Liver (tissue), 9 donors: ENCODE data around the gene CSNK2A2. TPM values are rescaled to one million over a fixed set of nuclear protein-coding genes. Genes with fewer than 3 reads are reported as not detected.

Experiments
- DNase-seq: peaks from one replicate; pipeline ENCODE4 v3.0.0-alpha.2; 2017; ENCODE audit warnings: low spot score
- H3K27ac ChIP-seq, 2 donors: one replicate each; pipeline ENCODE4 v1.7.0; 2013; ENCODE audit warnings: inconsistent platforms in 2 of 2, low read length in 2 of 2, control low read depth in 1 of 2, low read depth in 1 of 2, mild to moderate bottlenecking in 1 of 2
- H3K27me3 ChIP-seq, 4 donors: one replicate each; pipeline versions ENCODE4 v1.6.1 to v1.7.0; 2013; ENCODE audit warnings: low read length in 3 of 4, inconsistent platforms in 1 of 4, mild to moderate bottlenecking in 1 of 4, moderate library complexity in 1 of 4; ENCODE audit not compliant: control insufficient read depth in 4 of 4, insufficient read depth in 4 of 4
- H3K36me3 ChIP-seq, 4 donors: one replicate each; pipeline versions ENCODE4 v1.6.1 to v1.7.0; 2013; ENCODE audit warnings: low read length in 3 of 4, mild to moderate bottlenecking in 3 of 4, low read depth in 1 of 4, moderate library complexity in 1 of 4; ENCODE audit not compliant: control insufficient read depth in 4 of 4, insufficient read depth in 3 of 4
- H3K4me1 ChIP-seq, 4 donors: one replicate each; pipeline versions ENCODE4 v1.6.1 to v1.7.0; 2013; ENCODE audit warnings: low read length in 3 of 4, mild to moderate bottlenecking in 3 of 4, moderate library complexity in 1 of 4; ENCODE audit not compliant: control insufficient read depth in 4 of 4, insufficient read depth in 4 of 4
- H3K4me3 ChIP-seq, 3 donors: one replicate each; pipeline versions ENCODE4 v1.6.1 to v1.7.0; 2013; ENCODE audit warnings: low read length in 3 of 3, control low read depth in 1 of 3, low read depth in 1 of 3, mild to moderate bottlenecking in 1 of 3
- H3K9ac ChIP-seq, 2 donors: one replicate each; pipeline ENCODE4 v1.7.0; 2013; ENCODE audit warnings: low read length in 2 of 2, mild to moderate bottlenecking in 2 of 2, moderate library complexity in 2 of 2, control low read depth in 1 of 2, low read depth in 1 of 2
- H3K9me3 ChIP-seq, 4 donors: one replicate each; pipeline versions ENCODE4 v1.6.1 to v1.7.0; 2013; ENCODE audit warnings: low read length in 3 of 4; ENCODE audit not compliant: control insufficient read depth in 4 of 4
- EGR1 ChIP-seq, 2 donors: IDR thresholded peaks; 2 replicates each; pipeline ENCODE4 v1.6.1; 2016 to 2018; ENCODE audit warnings: antibody characterized with exemption in 2 of 2, low read depth in 2 of 2
- FOXA2 ChIP-seq: IDR thresholded peaks from 2 replicates; pipeline ENCODE4 v1.6.1; 2016; ENCODE audit warnings: antibody characterized with exemption
- GABPA ChIP-seq, 2 donors: IDR thresholded peaks in 1 of 2; conservative IDR thresholded peaks in 1 of 2; 2 replicates each; pipeline ENCODE4 v1.6.1; 2016; ENCODE audit warnings: antibody characterized with exemption in 2 of 2, mild to moderate bottlenecking in 1 of 2, moderate library complexity in 1 of 2
- HNF4A ChIP-seq, 2 donors: conservative IDR thresholded peaks; 2 replicates each; pipeline ENCODE4 v1.6.1; 2016; ENCODE audit warnings: antibody characterized with exemption in 2 of 2, mild to moderate bottlenecking in 2 of 2
- HNF4G ChIP-seq: IDR thresholded peaks from 2 replicates; pipeline ENCODE4 v1.6.1; 2016; ENCODE audit warnings: antibody characterized with exemption
- RAD21 ChIP-seq, 2 donors: IDR thresholded peaks; 2 replicates each; pipeline ENCODE4 v1.6.1; 2016; ENCODE audit warnings: antibody characterized with exemption in 2 of 2, mild to moderate bottlenecking in 2 of 2
- SP1 ChIP-seq: IDR thresholded peaks from 2 replicates; pipeline ENCODE4 v1.6.1; 2018; ENCODE audit warnings: antibody characterized with exemption, mild to moderate bottlenecking
- TAF1 ChIP-seq: conservative IDR thresholded peaks from 2 replicates; pipeline ENCODE4 v1.6.1; 2016; ENCODE audit warnings: antibody characterized with exemption, mild to moderate bottlenecking
- YY1 ChIP-seq: IDR thresholded peaks from 2 replicates; pipeline ENCODE4 v1.6.1; 2016; ENCODE audit warnings: antibody characterized with exemption, mild to moderate bottlenecking
- WGBS: extraction: QIAGEN DNeasy Blood & Tissue Kit; methylation state at CpG from one replicate; pipeline ENCODE4 v1.1.7; 2013; 5-methylcytosine and 5-hydroxymethylcytosine counted together
- polyA plus RNA-seq, 2 donors: library from polyadenylated mRNA; stranded (reverse) in 1 of 2; unstranded in 1 of 2; fragments of 200-250 nt in 1 of 2; fragments of >200 nt in 1 of 2; fragmentation: Nextera tagmentation in 1 of 2; extraction: Ambion mirVana in 1 of 2; gene quantifications; one replicate each; pipeline versions ENCODE4 v1.2.1 to v1.2.3, GENCODE V29; 2013 to 2015
- total RNA-seq, 2 donors: library from RNA; depleted of rRNA; stranded (reverse); fragments of >200 nt; gene quantifications; one replicate each; pipeline ENCODE4 v1.2.3, GENCODE V29; 2014
- TF ChIP-seq, protein P1 (sequence below): IDR thresholded peaks from 2 replicates; pipeline ENCODE4 v1.6.1; 2016; ENCODE audit warnings: antibody characterized with exemption
- TF ChIP-seq, protein P2 (sequence below): IDR thresholded peaks from 2 replicates; pipeline ENCODE4 v1.6.1; 2016; ENCODE audit warnings: antibody characterized with exemption
- TF ChIP-seq, protein P3 (sequence below): IDR thresholded peaks from 2 replicates; pipeline ENCODE4 v1.6.1; 2016; ENCODE audit warnings: antibody characterized with exemption, mild to moderate bottlenecking
- donor health status: healthy.
- donor health status: healthy.
- donor health status: healthy.
- donor health status: healthy.
- donor health status: healthy.

CSNK2A2 gene
- total and polyA plus RNA-seq, 4 donors = 9.4 to 21.0 (median 14.7) TPM

DNA sequence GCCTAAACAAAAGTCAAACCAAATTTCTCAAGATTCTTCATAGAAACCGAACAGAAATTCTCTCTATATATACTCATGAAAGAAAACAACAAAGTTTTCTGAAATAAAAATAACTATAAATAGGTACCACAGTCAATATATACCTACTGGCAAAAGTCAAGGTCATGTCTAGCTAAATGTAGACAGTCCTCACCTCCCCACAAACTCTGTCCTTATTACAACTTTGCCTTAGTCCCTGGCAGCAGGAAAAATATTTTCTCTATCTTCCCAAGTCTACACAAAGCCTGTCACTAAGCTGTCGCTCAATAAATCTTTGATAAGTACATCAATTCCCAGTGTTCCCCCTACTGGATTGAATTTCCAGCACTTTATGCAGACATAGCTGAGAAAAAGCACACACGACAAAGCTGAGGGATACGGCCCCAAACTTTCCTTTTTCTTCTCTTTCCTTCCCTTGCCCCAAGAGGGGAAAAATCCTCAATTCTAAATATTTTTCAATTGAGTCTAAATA, 71.4 kb downstream of the CSNK2A2 start:
- TF ChIP-seq RAD21 (IDR thresholded peaks at IDR 0.05) (no peak), HNF4G (no peak), TAF1 (no peak), EGR1 (IDR thresholded peaks at IDR 0.05; ENCODE audit: low read depth in 2 of 2) (no peak), FOXA2 (no peak), YY1 (no peak)
- TF ChIP-seq, protein P1, sequence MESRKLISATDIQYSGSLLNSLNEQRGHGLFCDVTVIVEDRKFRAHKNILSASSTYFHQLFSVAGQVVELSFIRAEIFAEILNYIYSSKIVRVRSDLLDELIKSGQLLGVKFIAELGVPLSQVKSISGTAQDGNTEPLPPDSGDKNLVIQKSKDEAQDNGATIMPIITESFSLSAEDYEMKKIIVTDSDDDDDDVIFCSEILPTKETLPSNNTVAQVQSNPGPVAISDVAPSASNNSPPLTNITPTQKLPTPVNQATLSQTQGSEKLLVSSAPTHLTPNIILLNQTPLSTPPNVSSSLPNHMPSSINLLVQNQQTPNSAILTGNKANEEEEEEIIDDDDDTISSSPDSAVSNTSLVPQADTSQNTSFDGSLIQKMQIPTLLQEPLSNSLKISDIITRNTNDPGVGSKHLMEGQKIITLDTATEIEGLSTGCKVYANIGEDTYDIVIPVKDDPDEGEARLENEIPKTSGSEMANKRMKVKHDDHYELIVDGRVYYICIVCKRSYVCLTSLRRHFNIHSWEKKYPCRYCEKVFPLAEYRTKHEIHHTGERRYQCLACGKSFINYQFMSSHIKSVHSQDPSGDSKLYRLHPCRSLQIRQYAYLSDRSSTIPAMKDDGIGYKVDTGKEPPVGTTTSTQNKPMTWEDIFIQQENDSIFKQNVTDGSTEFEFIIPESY = no peak
- DNase-seq = no peak
- Histone ChIP-seq H3K27me3 (no peaks in the 10 kb centered on the region), H3K4me1 (peaks cover 7 to 55% (median 46%) of the 10 kb centered on the region in 4 donors), H3K4me3 (peak overlapping the region in 2 of 3 donors; percentile 5 to 15), H3K27ac (peak overlapping the region; percentile 78 to 80), H3K9me3 (no peaks in the 10 kb centered on the region), H3K36me3 (no peaks in the 10 kb centered on the region), H3K9ac (peak overlapping the region; percentile 21 to 60)
- 29% methylated on average over 4 of the region's 4 CpGs for WGBS

DNA sequence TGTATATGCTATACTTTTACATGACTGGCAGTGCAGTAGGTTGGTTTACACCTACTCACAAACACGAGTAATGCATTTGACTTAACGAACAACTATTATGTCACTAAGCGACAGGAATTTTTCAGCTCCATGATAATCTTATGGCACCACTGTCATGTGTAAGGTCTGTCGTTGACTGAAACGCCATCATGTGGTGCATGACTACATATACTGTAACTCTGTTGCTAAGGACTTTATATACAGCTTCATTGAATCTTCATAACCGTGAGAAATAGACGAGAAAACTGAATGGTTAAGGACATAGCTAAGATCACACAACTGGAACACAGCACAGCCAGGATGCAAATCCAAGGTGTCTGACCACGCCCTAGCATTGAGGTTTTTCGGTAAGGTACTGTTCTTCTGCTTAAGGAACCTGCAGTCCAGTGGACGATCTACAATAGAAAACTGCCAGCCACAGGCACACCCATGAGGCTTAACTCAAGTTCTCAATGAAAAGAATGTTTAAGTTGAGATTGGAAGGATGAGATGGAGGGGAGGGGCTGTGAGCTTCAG, 72.0 kb downstream of the CSNK2A2 start:
- H3K4me3 ChIP-seq = no peak overlapping the region
- no peaks in the 10 kb centered on the region for H3K9me3 ChIP-seq
- H3K4me1 ChIP-seq = peaks cover 7 to 61% (median 53%) of the 10 kb centered on the region in 4 donors
- H3K27ac ChIP-seq = peak overlapping the region in 1 of 2 donors; percentile 31
- no peaks in the 10 kb centered on the region for H3K36me3 ChIP-seq
- TF ChIP-seq HNF4A (conservative IDR thresholded peaks at IDR 0.05) (no peak), GABPA (IDR thresholded peaks at IDR 0.05 in 1 of 2, conservative IDR thresholded peaks at IDR 0.05 in 1 of 2) (no peak), HNF4G (no peak)
- no peak overlapping the region for H3K9ac ChIP-seq
- H3K27me3 ChIP-seq = no peaks in the 10 kb centered on the region
- WGBS = 77% methylated on average over 10 of the region's 10 CpGs
- DNase-seq = no peak

DNA sequence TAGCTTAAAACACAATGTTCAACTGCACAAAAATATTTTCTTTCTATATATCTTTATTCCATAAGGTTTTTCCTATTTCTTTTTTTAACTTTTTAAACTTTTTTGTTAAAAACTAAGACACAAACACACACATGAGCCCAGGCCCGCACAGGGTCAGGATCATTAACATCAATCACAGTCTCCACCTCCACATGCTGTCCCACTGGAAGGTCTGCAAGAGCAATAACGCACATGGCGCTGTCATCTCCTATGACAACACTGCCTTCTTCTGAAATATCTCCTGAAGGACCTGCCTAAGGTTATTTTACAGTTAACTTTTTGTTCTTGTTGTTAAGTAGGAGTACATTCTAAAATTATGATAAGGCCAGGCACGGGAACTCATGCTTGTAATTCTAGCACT, 72.9 kb downstream of the CSNK2A2 start:
- no peak for DNase-seq
- no peak overlapping the region for H3K27ac ChIP-seq
- 79% methylated on average over 4 of the region's 4 CpGs for WGBS
- H3K9ac ChIP-seq = no peak overlapping the region
- H3K4me1 ChIP-seq = peaks cover 7 to 69% (median 61%) of the 10 kb centered on the region in 4 donors
- no peak overlapping the region for H3K4me3 ChIP-seq
- no peaks in the 10 kb centered on the region for H3K36me3 ChIP-seq
- no peaks in the 10 kb centered on the region for H3K9me3 ChIP-seq
- no peak for TF ChIP-seq HNF4G
- TF ChIP-seq, protein P2, sequence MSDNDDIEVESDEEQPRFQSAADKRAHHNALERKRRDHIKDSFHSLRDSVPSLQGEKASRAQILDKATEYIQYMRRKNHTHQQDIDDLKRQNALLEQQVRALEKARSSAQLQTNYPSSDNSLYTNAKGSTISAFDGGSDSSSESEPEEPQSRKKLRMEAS = no peak
- TF ChIP-seq, protein P3, sequence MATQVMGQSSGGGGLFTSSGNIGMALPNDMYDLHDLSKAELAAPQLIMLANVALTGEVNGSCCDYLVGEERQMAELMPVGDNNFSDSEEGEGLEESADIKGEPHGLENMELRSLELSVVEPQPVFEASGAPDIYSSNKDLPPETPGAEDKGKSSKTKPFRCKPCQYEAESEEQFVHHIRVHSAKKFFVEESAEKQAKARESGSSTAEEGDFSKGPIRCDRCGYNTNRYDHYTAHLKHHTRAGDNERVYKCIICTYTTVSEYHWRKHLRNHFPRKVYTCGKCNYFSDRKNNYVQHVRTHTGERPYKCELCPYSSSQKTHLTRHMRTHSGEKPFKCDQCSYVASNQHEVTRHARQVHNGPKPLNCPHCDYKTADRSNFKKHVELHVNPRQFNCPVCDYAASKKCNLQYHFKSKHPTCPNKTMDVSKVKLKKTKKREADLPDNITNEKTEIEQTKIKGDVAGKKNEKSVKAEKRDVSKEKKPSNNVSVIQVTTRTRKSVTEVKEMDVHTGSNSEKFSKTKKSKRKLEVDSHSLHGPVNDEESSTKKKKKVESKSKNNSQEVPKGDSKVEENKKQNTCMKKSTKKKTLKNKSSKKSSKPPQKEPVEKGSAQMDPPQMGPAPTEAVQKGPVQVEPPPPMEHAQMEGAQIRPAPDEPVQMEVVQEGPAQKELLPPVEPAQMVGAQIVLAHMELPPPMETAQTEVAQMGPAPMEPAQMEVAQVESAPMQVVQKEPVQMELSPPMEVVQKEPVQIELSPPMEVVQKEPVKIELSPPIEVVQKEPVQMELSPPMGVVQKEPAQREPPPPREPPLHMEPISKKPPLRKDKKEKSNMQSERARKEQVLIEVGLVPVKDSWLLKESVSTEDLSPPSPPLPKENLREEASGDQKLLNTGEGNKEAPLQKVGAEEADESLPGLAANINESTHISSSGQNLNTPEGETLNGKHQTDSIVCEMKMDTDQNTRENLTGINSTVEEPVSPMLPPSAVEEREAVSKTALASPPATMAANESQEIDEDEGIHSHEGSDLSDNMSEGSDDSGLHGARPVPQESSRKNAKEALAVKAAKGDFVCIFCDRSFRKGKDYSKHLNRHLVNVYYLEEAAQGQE = no peak
- TF ChIP-seq EGR1 (IDR thresholded peaks at IDR 0.05; ENCODE audit: low read depth in 2 of 2) = no peak
- no peak for TF ChIP-seq SP1
- no peak for TF ChIP-seq YY1
- H3K27me3 ChIP-seq = no peaks in the 10 kb centered on the region
